K562 (cell line): Measurements from ENCODE around the gene GIMAP8. TPM values are rescaled to one million over a fixed set of nuclear protein-coding genes. Genes with fewer than 3 reads are reported as not detected.

Experiments used
- BRD4 ChIP-seq: fragments of 200-600 bp; sonication (generic); IDR thresholded peaks from 2 replicates; pipeline ENCODE4 v1.6.1; 2017; ENCODE audit warnings: inconsistent platforms
- E2F8 ChIP-seq: fragments of 450-650 bp; IDR thresholded peaks from 2 replicates; pipeline ENCODE4 v1.7.1; 2018; ENCODE audit warnings: mild to moderate bottlenecking, low read depth; ENCODE audit not compliant: partially characterized antibody
- ETV6 ChIP-seq, 3 experiments: fragments of 150-350 bp in 1 of 3; sonication (generic) in 1 of 3; formaldehyde crosslinking in 1 of 3; IDR thresholded peaks; 2 replicates each; pipeline versions ENCODE4 v1.6.1 to v1.8.0; 2014 to 2022; ENCODE audit warnings: borderline replicate concordance in 2 of 3, low read depth in 2 of 3, antibody characterized with exemption in 1 of 3, low read length in 1 of 3, mild to moderate bottlenecking in 1 of 3, missing genetic modification reagents in 1 of 3
- EWSR1 ChIP-seq: fragments of 450-650 bp; IDR thresholded peaks from 2 replicates; pipeline ENCODE4 v1.6.1; 2018; ENCODE audit warnings: borderline replicate concordance, mild to moderate bottlenecking, low read depth, moderate library complexity; ENCODE audit not compliant: partially characterized antibody
- FOXJ2 ChIP-seq: fragments of 200-800 bp; sonication (Bioruptor generic); IDR thresholded peaks from 2 replicates; pipeline ENCODE4 v1.6.1; 2016; ENCODE audit warnings: missing genetic modification characterization, missing compliant biosample characterization
- FOXK2 ChIP-seq, 2 experiments: fragments of 450-650 bp; IDR thresholded peaks in 1 of 2; conservative IDR thresholded peaks in 1 of 2; 2 replicates each; pipeline ENCODE4 v1.6.1; 2016; ENCODE audit warnings: low read depth in 2 of 2, mild to moderate bottlenecking in 1 of 2
- PRPF4 ChIP-seq: fragments of 200-400 bp; formaldehyde crosslinking; IDR thresholded peaks from one replicate; pipeline ENCODE4 v1.6.1; 2017; ENCODE audit warnings: low read length, low read depth, mild to moderate bottlenecking; ENCODE audit not compliant: insufficient read depth, poor library complexity, severe bottlenecking
- RBM14 ChIP-seq: fragments of 200-400 bp; formaldehyde crosslinking; IDR thresholded peaks from 2 replicates; pipeline ENCODE4 v1.6.1; 2018; ENCODE audit warnings: low read depth, mild to moderate bottlenecking, low read length, moderate library complexity, borderline replicate concordance; ENCODE audit not compliant: insufficient read depth
- SRSF9 ChIP-seq: fragments of 200-400 bp; formaldehyde crosslinking; IDR thresholded peaks from 2 replicates; pipeline ENCODE4 v1.6.1; 2017; ENCODE audit warnings: low read depth, low read length, borderline replicate concordance
- ZNF175 ChIP-seq: fragments of 200-800 bp; sonication (Bioruptor generic); IDR thresholded peaks from 2 replicates; pipeline ENCODE4 v1.6.1; 2016; ENCODE audit warnings: low read depth, mild to moderate bottlenecking, missing genetic modification characterization, missing compliant biosample characterization
- ZNF263 ChIP-seq: sonication (generic); formaldehyde crosslinking; IDR thresholded peaks from 2 replicates; pipeline ENCODE4 v1.8.0; 2022; ENCODE audit warnings: mild to moderate bottlenecking, missing genetic modification reagents, borderline replicate concordance
- polyA plus RNA-seq, 8 experiments: library from polyadenylated mRNA; depleted of rRNA in 4 of 8; stranded (reverse) in 5 of 8; unstranded in 3 of 8; fragments of >200 nt; fragmentation: Nextera tagmentation in 2 of 8; fragmentation: Illumina TruSeq in 1 of 8; extraction: Ambion mirVana in 2 of 8; extraction: Trizol in 1 of 8; gene quantifications; 2 replicates each; pipeline versions ENCODE4 v1.2.1 to v1.2.3, GENCODE V29; 2011 to 2014; ENCODE audit warnings: inconsistent platforms in 1 of 8, missing spikeins in 1 of 8
- total RNA-seq, 7 experiments: library from RNA; depleted of rRNA in 6 of 7; stranded (reverse); fragments of >200 nt in 6 of 7; fragmentation: Illumina TruSeq in 2 of 7; extraction: Trizol in 2 of 7; gene quantifications; 2 replicates each; pipeline versions ENCODE4 v1.2.1 to v1.2.3, GENCODE V29; 2011 to 2021; ENCODE audit warnings: low replicate concordance in 1 of 7
- TF ChIP-seq, protein P1 (sequence below): fragments of 450-650 bp; IDR thresholded peaks from 2 replicates; pipeline ENCODE4 v1.6.1; 2016; ENCODE audit warnings: low read depth, mild to moderate bottlenecking, moderate library complexity
- TF ChIP-seq, protein P2 (sequence below): sonication (generic); formaldehyde crosslinking; IDR thresholded peaks from 2 replicates; pipeline ENCODE4 v1.4.0; 2020; ENCODE audit warnings: mild to moderate bottlenecking, missing genetic modification reagents
- TF ChIP-seq, protein P3 (sequence below): fragments of 200-800 bp; sonication (Bioruptor generic); IDR thresholded peaks from 2 replicates; pipeline ENCODE4 v1.6.1; 2017; ENCODE audit warnings: missing genetic modification characterization, missing compliant biosample characterization

GIMAP8 gene
- total and polyA plus RNA-seq, 9 of the 15 experiments (the other 6 are each of a cell fraction or from before 2014, with no cell fraction given) = not detected

GRCh38 chr7:150405584-150406311 lies 44.7 kb upstream of the GIMAP8 start (continued):
- TF ChIP-seq RBM14 = no peak
- TF ChIP-seq, protein P1, sequence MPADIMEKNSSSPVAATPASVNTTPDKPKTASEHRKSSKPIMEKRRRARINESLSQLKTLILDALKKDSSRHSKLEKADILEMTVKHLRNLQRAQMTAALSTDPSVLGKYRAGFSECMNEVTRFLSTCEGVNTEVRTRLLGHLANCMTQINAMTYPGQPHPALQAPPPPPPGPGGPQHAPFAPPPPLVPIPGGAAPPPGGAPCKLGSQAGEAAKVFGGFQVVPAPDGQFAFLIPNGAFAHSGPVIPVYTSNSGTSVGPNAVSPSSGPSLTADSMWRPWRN = no peak
- TF ChIP-seq ETV6 (IDR thresholded peaks at IDR 0.05; ENCODE audit: borderline replicate concordance in 1 of 2, low read depth in 2 of 2, low read length in 1 of 2) = no peak
- TF ChIP-seq ETV6 (CRISPR knock-in tag; IDR thresholded peaks at IDR 0.05; ENCODE audit: borderline replicate concordance) = 0 out of 2 replicates have a peak, but pooled peaks have one; percentile 53
- TF ChIP-seq FOXJ2 = no peak
- TF ChIP-seq EWSR1 = no peak
- TF ChIP-seq, protein P2, sequence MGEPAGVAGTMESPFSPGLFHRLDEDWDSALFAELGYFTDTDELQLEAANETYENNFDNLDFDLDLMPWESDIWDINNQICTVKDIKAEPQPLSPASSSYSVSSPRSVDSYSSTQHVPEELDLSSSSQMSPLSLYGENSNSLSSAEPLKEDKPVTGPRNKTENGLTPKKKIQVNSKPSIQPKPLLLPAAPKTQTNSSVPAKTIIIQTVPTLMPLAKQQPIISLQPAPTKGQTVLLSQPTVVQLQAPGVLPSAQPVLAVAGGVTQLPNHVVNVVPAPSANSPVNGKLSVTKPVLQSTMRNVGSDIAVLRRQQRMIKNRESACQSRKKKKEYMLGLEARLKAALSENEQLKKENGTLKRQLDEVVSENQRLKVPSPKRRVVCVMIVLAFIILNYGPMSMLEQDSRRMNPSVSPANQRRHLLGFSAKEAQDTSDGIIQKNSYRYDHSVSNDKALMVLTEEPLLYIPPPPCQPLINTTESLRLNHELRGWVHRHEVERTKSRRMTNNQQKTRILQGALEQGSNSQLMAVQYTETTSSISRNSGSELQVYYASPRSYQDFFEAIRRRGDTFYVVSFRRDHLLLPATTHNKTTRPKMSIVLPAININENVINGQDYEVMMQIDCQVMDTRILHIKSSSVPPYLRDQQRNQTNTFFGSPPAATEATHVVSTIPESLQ (CRISPR knock-in tag) = no peak
- no peak for TF ChIP-seq SRSF9
- no peak for TF ChIP-seq PRPF4
- TF ChIP-seq FOXK2 (conservative IDR thresholded peaks at IDR 0.05 in 1 of 2, IDR thresholded peaks at IDR 0.05 in 1 of 2; ENCODE audit: low read depth in 2 of 2) = peak; percentile 52 to 58; a peak in 1 of 4 replicates
- TF ChIP-seq BRD4 = no peak
- TF ChIP-seq, protein P3, sequence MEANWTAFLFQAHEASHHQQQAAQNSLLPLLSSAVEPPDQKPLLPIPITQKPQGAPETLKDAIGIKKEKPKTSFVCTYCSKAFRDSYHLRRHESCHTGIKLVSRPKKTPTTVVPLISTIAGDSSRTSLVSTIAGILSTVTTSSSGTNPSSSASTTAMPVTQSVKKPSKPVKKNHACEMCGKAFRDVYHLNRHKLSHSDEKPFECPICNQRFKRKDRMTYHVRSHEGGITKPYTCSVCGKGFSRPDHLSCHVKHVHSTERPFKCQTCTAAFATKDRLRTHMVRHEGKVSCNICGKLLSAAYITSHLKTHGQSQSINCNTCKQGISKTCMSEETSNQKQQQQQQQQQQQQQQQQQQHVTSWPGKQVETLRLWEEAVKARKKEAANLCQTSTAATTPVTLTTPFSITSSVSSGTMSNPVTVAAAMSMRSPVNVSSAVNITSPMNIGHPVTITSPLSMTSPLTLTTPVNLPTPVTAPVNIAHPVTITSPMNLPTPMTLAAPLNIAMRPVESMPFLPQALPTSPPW (CRISPR knock-in tag) = peak; percentile 50
- no peak for TF ChIP-seq E2F8
- TF ChIP-seq ZNF175 = no peak
- no peak for TF ChIP-seq ZNF263 (CRISPR knock-in tag)
